Ishikawa (cell line): ENCODE measurements around the gene KRTAP10-4.

Experiments used
- EP300 ChIP-seq: IDR thresholded peaks from 2 replicates; pipeline ENCODE4 v1.6.1; 2012; ENCODE audit warnings: borderline replicate concordance
- FOXM1 ChIP-seq: IDR thresholded peaks from 2 replicates; pipeline ENCODE4 v1.6.1; 2012; ENCODE audit warnings: low read depth, borderline replicate concordance
- MAX ChIP-seq: IDR thresholded peaks from 2 replicates; pipeline ENCODE4 v1.6.1; 2012
- NFIC ChIP-seq: IDR thresholded peaks from 2 replicates; pipeline ENCODE4 v1.6.1; 2012
- RAD21 ChIP-seq: IDR thresholded peaks from 2 replicates; pipeline ENCODE4 v1.6.1; 2012; ENCODE audit warnings: low read depth
- REST ChIP-seq: IDR thresholded peaks from 2 replicates; pipeline ENCODE4 v1.6.1; 2012; ENCODE audit warnings: low read depth, mild to moderate bottlenecking
- TCF12 ChIP-seq: IDR thresholded peaks from 2 replicates; pipeline ENCODE4 v1.6.1; 2012; ENCODE audit warnings: low read depth
- TEAD4 ChIP-seq: IDR thresholded peaks from 2 replicates; pipeline ENCODE4 v1.6.1; 2012
- YY1 ChIP-seq: IDR thresholded peaks from 2 replicates; pipeline ENCODE4 v1.6.1; 2012; ENCODE audit warnings: low read depth
- ZBTB7A ChIP-seq: IDR thresholded peaks from 2 replicates; pipeline ENCODE4 v1.6.1; 2012; ENCODE audit warnings: low read depth

- TF ChIP-seq MAX: no peak
- TF ChIP-seq REST: no peak
- TF ChIP-seq RAD21: no peak
- no peak for TF ChIP-seq FOXM1
- no peak for TF ChIP-seq NFIC
- no peak for TF ChIP-seq ZBTB7A
- no peak for TF ChIP-seq EP300
- no peak for TF ChIP-seq TEAD4
- no peak for TF ChIP-seq TCF12
- TF ChIP-seq YY1: no peak
Measured at GRCh38 chr21:44572959-44573583, 458 bp upstream of the KRTAP10-4 start.
